ENCODE measurements around the gene LGALS3.

- no peak for TF ChIP-seq CTCF (IDR thresholded peaks at IDR 0.05)
- no peak for TF ChIP-seq POLR2A (IDR thresholded peaks at IDR 0.05)
- no peak for TF ChIP-seq EP300 (IDR thresholded peaks at IDR 0.05)
Measured at GRCh38 chr14:55084401-55085059, 44.5 kb upstream of the LGALS3 start.
